ENCODE measurements around the gene ADAM19. TPM values are rescaled to one million over a fixed set of nuclear protein-coding genes. Genes with fewer than 3 reads are reported as not detected.

The ADAM19 gene
- total RNA-seq, 1 donor from 2014 or later = 176 TPM

GRCh38 chr5:157449011-157449723 is 126.4 kb downstream of the ADAM19 start:
- no peak for DNase-seq (ENCODE audit: low spot score)

GRCh38 chr5:157447201-157447637 is 128.4 kb downstream of the ADAM19 start:
- Mint-ChIP-seq H3K4me1 (ENCODE audit: unreplicated experiment) (peaks cover 8% of the 10 kb centered on the region), H3K9me3 (ENCODE audit: unreplicated experiment) (no peaks in the 10 kb centered on the region), H3K36me3 (ENCODE audit: low read depth, unreplicated experiment) (no peaks in the 10 kb centered on the region), H3K27me3 (ENCODE audit: unreplicated experiment) (peaks cover 2% of the 10 kb centered on the region), H3K27ac (ENCODE audit: unreplicated experiment) (no peak overlapping the region), H3K4me3 (ENCODE audit: unreplicated experiment) (no peak overlapping the region)
- DNase-seq (ENCODE audit: low spot score) = no peak
- no peak for TF ChIP-seq CTCF (IDR thresholded peaks at IDR 0.05; ENCODE audit: unreplicated experiment)

More at GRCh38 chr5:157449011-157449723, 126.4 kb downstream of the ADAM19 start:
- no peak for TF ChIP-seq CTCF (IDR thresholded peaks at IDR 0.05; ENCODE audit: unreplicated experiment)
- Mint-ChIP-seq H3K27ac (ENCODE audit: unreplicated experiment) (no peak overlapping the region), H3K4me1 (ENCODE audit: unreplicated experiment) (peaks cover 3% of the 10 kb centered on the region), H3K36me3 (ENCODE audit: low read depth, unreplicated experiment) (no peaks in the 10 kb centered on the region), H3K9me3 (ENCODE audit: unreplicated experiment) (no peaks in the 10 kb centered on the region), H3K4me3 (ENCODE audit: unreplicated experiment) (no peak overlapping the region), H3K27me3 (ENCODE audit: unreplicated experiment) (peaks cover 2% of the 10 kb centered on the region)

GRCh38 chr5:157446412-157446935 is 129.1 kb downstream of the ADAM19 start:
- H3K36me3 Mint-ChIP-seq (ENCODE audit: low read depth, unreplicated experiment) = no peaks in the 10 kb centered on the region
- TF ChIP-seq CTCF (IDR thresholded peaks at IDR 0.05; ENCODE audit: unreplicated experiment) = no peak
- no peak for DNase-seq (ENCODE audit: low spot score)
- peaks cover 2% of the 10 kb centered on the region for H3K27me3 Mint-ChIP-seq (ENCODE audit: unreplicated experiment)
- H3K27ac Mint-ChIP-seq (ENCODE audit: unreplicated experiment) = no peak overlapping the region
- no peaks in the 10 kb centered on the region for H3K9me3 Mint-ChIP-seq (ENCODE audit: unreplicated experiment)
- peaks cover 8% of the 10 kb centered on the region for H3K4me1 Mint-ChIP-seq (ENCODE audit: unreplicated experiment)
- no peak overlapping the region for H3K4me3 Mint-ChIP-seq (ENCODE audit: unreplicated experiment)

- no peak overlapping the region for H3K27ac Mint-ChIP-seq (ENCODE audit: unreplicated experiment)
- peaks cover 8% of the 10 kb centered on the region for H3K4me1 Mint-ChIP-seq (ENCODE audit: unreplicated experiment)
- H3K36me3 Mint-ChIP-seq (ENCODE audit: low read depth, unreplicated experiment) = no peaks in the 10 kb centered on the region
Measured at GRCh38 chr5:157445745-157446411, 129.7 kb downstream of the ADAM19 start.

More at GRCh38 chr5:157445745-157446411, 129.7 kb downstream of the ADAM19 start:
- H3K4me3 Mint-ChIP-seq (ENCODE audit: unreplicated experiment) = no peak overlapping the region
- no peak for DNase-seq (ENCODE audit: low spot score)
- no peaks in the 10 kb centered on the region for H3K9me3 Mint-ChIP-seq (ENCODE audit: unreplicated experiment)
- H3K27me3 Mint-ChIP-seq (ENCODE audit: unreplicated experiment) = peaks cover 2% of the 10 kb centered on the region
- no peak for TF ChIP-seq CTCF (IDR thresholded peaks at IDR 0.05; ENCODE audit: unreplicated experiment)
